HUES48 (cell line): ENCODE measurements around the gene BMP8A.

Experiments
- H3K27ac ChIP-seq: one replicate; pipeline ENCODE4 v1.7.0; 2013; ENCODE audit warnings: low read depth, low read length, inconsistent platforms
- H3K27me3 ChIP-seq: 2 replicates; pipeline ENCODE4 v1.6.1; 2013; ENCODE audit warnings: mild to moderate bottlenecking, low read length; ENCODE audit not compliant: control insufficient read depth, insufficient read depth
- H3K36me3 ChIP-seq: 2 replicates; pipeline ENCODE4 v1.6.1; 2013; ENCODE audit warnings: low read length; ENCODE audit not compliant: control insufficient read depth, insufficient read depth
- H3K4me1 ChIP-seq: 2 replicates; pipeline ENCODE4 v1.6.1; 2013; ENCODE audit warnings: mild to moderate bottlenecking, low read length; ENCODE audit not compliant: control insufficient read depth, insufficient read depth
- H3K4me3 ChIP-seq: 2 replicates; pipeline ENCODE4 v1.5.1; 2013; ENCODE audit warnings: mild to moderate bottlenecking, low read depth, low read length
- H3K9ac ChIP-seq: 2 replicates; pipeline ENCODE4 v1.6.1; 2013; ENCODE audit warnings: mild to moderate bottlenecking, low read depth, low read length, moderate library complexity
- H3K9me3 ChIP-seq: 2 replicates; pipeline ENCODE4 v1.6.1; 2013; ENCODE audit warnings: low read length; ENCODE audit not compliant: control insufficient read depth, insufficient read depth

Gene BMP8A

GRCh38 chr1:39573736-39574624 is 82.5 kb downstream of the BMP8A start:
- H3K27me3 ChIP-seq, result no peaks in the 10 kb centered on the region
- H3K27ac ChIP-seq, result no peak overlapping the region

GRCh38 chr1:39574646-39575045 is 83.2 kb downstream of the BMP8A start:
- peaks cover 11% of the 10 kb centered on the region; the same call in 1 of the 2 replicates for H3K4me1 ChIP-seq
- no peaks in the 10 kb centered on the region for H3K27me3 ChIP-seq
- H3K4me3 ChIP-seq, result peak overlapping the region; percentile 92
- peaks cover 55% of the 10 kb centered on the region for H3K36me3 ChIP-seq
- H3K27ac ChIP-seq, result no peak overlapping the region
- H3K9me3 ChIP-seq, result no peaks in the 10 kb centered on the region
- no peak overlapping the region for H3K9ac ChIP-seq

More at GRCh38 chr1:39573736-39574624, 82.5 kb downstream of the BMP8A start:
- H3K36me3 ChIP-seq, result peaks cover 62% of the 10 kb centered on the region
- H3K4me1 ChIP-seq, result peaks cover 11% of the 10 kb centered on the region; the same call in 1 of the 2 replicates
- H3K9me3 ChIP-seq, result no peaks in the 10 kb centered on the region
- H3K4me3 ChIP-seq, result peak overlapping the region; percentile 92
- H3K9ac ChIP-seq, result no peak overlapping the region
